Breast epithelium (tissue), 4 donors: ENCODE data around the gene CASS4. TPM values are rescaled to one million over a fixed set of nuclear protein-coding genes. Genes with fewer than 3 reads are reported as not detected.

ENCODE experiments used
- DNase-seq, 2 donors: peaks; one replicate each; pipeline ENCODE4 v3.0.0-alpha.2; 2019; ENCODE audit warnings: low spot score in 2 of 2
- H3K27ac ChIP-seq, 2 donors: fragments of 200-600 bp; sonication (generic) in 1 of 2; one replicate each; pipeline ENCODE4 v1.5.1; 2016 to 2019; ENCODE audit warnings: mild to moderate bottlenecking in 1 of 2
- H3K27me3 ChIP-seq, 2 donors: fragments of 200-600 bp; sonication (generic) in 1 of 2; one replicate each; pipeline versions ENCODE4 v1.5.1 to v1.6.0; 2017 to 2019; ENCODE audit warnings: control low read depth in 1 of 2, mild to moderate bottlenecking in 1 of 2
- H3K36me3 ChIP-seq: fragments of 200-600 bp; one replicate; pipeline ENCODE4 v1.5.1; 2019
- H3K4me1 ChIP-seq, 2 donors: fragments of 200-600 bp; sonication (generic); one replicate each; pipeline ENCODE4 v1.5.1; 2016 to 2019; ENCODE audit warnings: control low read depth in 1 of 2
- H3K4me3 ChIP-seq, 3 donors: fragments of 200-600 bp; sonication (generic); 1 replicate in 2 of 3; 2 replicates in 1 of 3; pipeline ENCODE4 v1.5.1; 2016 to 2019; ENCODE audit warnings: mild to moderate bottlenecking in 3 of 3, moderate library complexity in 2 of 3
- H3K9me3 ChIP-seq, 2 donors: fragments of 200-600 bp; sonication (generic) in 1 of 2; one replicate each; pipeline ENCODE4 v1.5.1; 2016 to 2019; ENCODE audit warnings: control low read depth in 1 of 2
- POLR2A ChIP-seq: fragments of 450-650 bp; IDR thresholded peaks from one replicate; pipeline ENCODE4 v1.6.1; 2016; ENCODE audit warnings: antibody characterized with exemption, mild to moderate bottlenecking, moderate library complexity
- POLR2AphosphoS5 ChIP-seq, 3 donors: sonication (generic); formaldehyde crosslinking; IDR thresholded peaks; one replicate each; pipeline ENCODE4 v1.6.1; 2017; ENCODE audit warnings: antibody characterized with exemption in 3 of 3
- intact Hi-C: fragments of 100-400 bp; cut with DNase I; formaldehyde crosslinking; loops from one replicate; pipeline ENCODE4 v1.15.1; 2023; ENCODE audit warnings: low total_unique reads
- total RNA-seq, 3 donors: library from RNA; depleted of rRNA; stranded (reverse); fragments of >200 nt; gene quantifications; one replicate each; pipeline ENCODE4 v1.1.0, GENCODE V29; 2016
- TF ChIP-seq, protein P1 (sequence below), 3 donors: fragments of 450-650 bp; IDR thresholded peaks; one replicate each; pipeline ENCODE4 v1.5.1; 2016 to 2017; ENCODE audit warnings: antibody characterized with exemption in 3 of 3, mild to moderate bottlenecking in 3 of 3, moderate library complexity in 3 of 3

CASS4 gene
- total RNA-seq, 3 donors from 2014 or later: 1.6 to 3.4 (median 2.2) TPM

DNA sequence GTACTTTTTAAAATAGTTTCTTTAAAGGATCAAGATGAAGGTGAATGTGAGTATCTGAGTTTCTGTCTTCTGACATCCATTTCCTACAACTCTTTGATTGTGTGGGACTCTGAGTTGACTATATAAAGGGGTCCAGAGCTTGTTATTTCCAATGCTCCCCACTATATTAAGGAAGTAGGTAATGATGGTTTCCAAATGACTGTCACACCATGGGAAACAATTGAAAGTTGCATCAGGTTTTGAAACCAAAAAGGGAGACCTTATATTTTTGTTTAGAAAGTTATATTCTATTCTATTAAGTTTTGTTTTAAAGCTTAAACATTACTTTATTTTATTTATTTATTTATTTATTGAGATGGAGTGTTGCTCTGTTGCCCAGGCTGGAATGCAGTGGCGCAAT, 11.2 kb downstream of the CASS4 start:
- intact Hi-C loops: loop anchor here (2.0 to 5.0 kb wide), 2 partner anchors 46 to 1014 kb away; no protein-coding TSS in a partner anchor
- Histone ChIP-seq H3K9me3 (no peaks in the 10 kb centered on the region), H3K36me3 (no peaks in the 10 kb centered on the region), H3K4me3 (no peak overlapping the region), H3K27me3 (no peaks in the 10 kb centered on the region), H3K4me1 (no peaks in the 10 kb centered on the region), H3K27ac (no peak overlapping the region)
- no peak for TF ChIP-seq POLR2AphosphoS5 (IDR thresholded peaks at IDR 0.05)
- TF ChIP-seq POLR2A: no peak
- TF ChIP-seq, protein P1, sequence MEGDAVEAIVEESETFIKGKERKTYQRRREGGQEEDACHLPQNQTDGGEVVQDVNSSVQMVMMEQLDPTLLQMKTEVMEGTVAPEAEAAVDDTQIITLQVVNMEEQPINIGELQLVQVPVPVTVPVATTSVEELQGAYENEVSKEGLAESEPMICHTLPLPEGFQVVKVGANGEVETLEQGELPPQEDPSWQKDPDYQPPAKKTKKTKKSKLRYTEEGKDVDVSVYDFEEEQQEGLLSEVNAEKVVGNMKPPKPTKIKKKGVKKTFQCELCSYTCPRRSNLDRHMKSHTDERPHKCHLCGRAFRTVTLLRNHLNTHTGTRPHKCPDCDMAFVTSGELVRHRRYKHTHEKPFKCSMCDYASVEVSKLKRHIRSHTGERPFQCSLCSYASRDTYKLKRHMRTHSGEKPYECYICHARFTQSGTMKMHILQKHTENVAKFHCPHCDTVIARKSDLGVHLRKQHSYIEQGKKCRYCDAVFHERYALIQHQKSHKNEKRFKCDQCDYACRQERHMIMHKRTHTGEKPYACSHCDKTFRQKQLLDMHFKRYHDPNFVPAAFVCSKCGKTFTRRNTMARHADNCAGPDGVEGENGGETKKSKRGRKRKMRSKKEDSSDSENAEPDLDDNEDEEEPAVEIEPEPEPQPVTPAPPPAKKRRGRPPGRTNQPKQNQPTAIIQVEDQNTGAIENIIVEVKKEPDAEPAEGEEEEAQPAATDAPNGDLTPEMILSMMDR (IDR thresholded peaks at IDR 0.05): no peak
- DNase-seq: no peak

DNA sequence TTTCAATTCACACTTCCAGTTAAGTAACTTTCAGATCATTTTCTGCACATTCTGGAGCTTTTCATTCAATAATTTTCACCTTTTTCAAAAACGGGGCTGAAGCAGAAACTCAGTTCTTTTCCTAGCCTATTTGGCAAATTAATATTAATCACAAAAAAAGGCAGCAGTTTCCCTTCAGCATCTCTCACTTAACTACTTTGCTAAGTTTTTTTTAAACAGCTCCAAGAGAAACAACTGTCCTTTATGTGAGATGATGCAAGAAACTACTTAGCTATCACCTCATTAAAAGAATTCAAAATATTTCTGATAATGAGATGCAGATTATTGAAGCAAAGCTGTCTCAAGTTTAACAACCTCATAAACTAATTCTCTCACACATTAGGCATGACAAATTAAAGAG, 11.8 kb downstream of the CASS4 start:
- H3K27ac ChIP-seq: no peak overlapping the region
- H3K4me1 ChIP-seq: no peaks in the 10 kb centered on the region

DNA sequence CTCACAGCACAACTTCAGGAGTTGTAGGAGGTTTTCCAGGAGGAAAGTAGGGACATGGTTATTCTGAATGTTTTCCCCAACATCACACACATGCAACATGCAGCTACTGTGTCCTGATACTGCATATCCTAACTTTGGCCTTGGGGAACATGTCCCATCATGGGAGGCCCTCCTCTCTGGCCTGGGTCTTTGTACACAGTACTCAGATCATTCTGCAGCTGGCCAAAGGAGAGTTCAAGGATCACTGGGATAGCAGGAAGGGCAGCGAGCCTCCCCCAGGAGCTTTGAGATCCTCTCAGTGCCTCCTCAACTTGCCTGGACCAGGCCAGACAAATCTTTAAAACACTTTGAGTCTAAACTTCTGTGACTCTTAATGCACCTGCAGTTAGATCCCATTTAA, 12.9 kb downstream of the CASS4 start:
- TF ChIP-seq, protein P1 (IDR thresholded peaks at IDR 0.05): no peak
- no peak for TF ChIP-seq POLR2A
- no peak for TF ChIP-seq POLR2AphosphoS5 (IDR thresholded peaks at IDR 0.05)
- Histone ChIP-seq H3K9me3 (no peaks in the 10 kb centered on the region), H3K4me1 (no peaks in the 10 kb centered on the region), H3K27me3 (no peaks in the 10 kb centered on the region), H3K4me3 (no peak overlapping the region), H3K36me3 (no peaks in the 10 kb centered on the region), H3K27ac (no peak overlapping the region)
- no peak for DNase-seq
- intact Hi-C loops: loop anchor here (5.0 kb wide), 1 partner anchor 1012 kb away; no protein-coding TSS in a partner anchor

More for the DNA sequence above, 11.8 kb downstream of the CASS4 start:
- DNase-seq: no peak
- Histone ChIP-seq H3K9me3 (no peaks in the 10 kb centered on the region), H3K27me3 (no peaks in the 10 kb centered on the region), H3K36me3 (no peaks in the 10 kb centered on the region), H3K4me3 (no peak overlapping the region)
- no peak for TF ChIP-seq POLR2A
- TF ChIP-seq, protein P1 (IDR thresholded peaks at IDR 0.05): no peak
- intact Hi-C loops: loop anchor here (2.0 to 5.0 kb wide), 2 partner anchors 47 to 1013 kb away; no protein-coding TSS in a partner anchor

DNA sequence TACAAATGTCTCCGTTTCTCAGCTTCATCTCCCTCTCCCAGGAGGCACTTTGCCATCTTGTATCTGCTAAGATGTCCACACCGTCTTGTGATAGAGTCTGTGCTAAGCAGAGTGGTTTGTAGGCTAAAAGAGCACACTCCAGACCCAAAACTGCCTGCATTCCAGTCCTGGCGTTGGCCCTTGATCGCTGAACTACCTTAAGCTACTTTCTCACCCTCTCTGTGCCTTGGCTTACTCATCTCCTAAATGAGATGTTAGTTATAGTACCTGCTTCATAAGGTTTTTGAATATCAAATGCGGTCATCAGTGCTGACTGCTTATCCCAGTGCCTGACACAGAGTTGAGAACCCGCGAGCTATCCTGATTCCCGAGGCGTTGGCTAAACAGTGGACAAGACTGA, 14.0 kb downstream of the CASS4 start:
- no peak overlapping the region for H3K27ac ChIP-seq
- intact Hi-C loops: no loop called here
- no peaks in the 10 kb centered on the region for H3K9me3 ChIP-seq
- H3K4me3 ChIP-seq: no peak overlapping the region
- peak in 1 of 2 donors; percentile 6 for DNase-seq
- no peaks in the 10 kb centered on the region for H3K27me3 ChIP-seq
- no peaks in the 10 kb centered on the region for H3K36me3 ChIP-seq
- TF ChIP-seq POLR2AphosphoS5 (IDR thresholded peaks at IDR 0.05): no peak
- TF ChIP-seq POLR2A: no peak
- TF ChIP-seq, protein P1 (IDR thresholded peaks at IDR 0.05): no peak
- no peaks in the 10 kb centered on the region for H3K4me1 ChIP-seq

DNA sequence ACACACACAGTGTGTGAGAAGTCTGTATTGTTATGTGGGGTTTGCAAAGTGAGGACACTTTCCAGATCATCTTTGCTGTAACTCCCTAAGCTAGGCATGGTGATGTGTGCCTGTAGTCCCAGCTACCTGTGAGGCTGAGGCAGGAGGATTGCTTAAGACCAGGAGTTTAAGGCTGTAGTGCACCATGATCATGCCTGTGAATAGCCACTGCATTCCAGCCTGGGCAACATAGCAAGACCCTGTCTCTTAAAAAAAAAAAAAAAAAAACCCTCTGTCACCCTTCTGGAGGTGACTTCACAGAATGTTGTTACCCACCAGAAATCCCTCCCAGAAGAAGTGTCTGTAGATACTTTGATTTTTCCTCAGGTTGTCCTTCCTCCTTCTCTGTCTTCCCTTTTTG, 14.9 kb downstream of the CASS4 start:
- Histone ChIP-seq H3K27ac (no peak overlapping the region), H3K9me3 (no peaks in the 10 kb centered on the region), H3K4me3 (no peak overlapping the region), H3K27me3 (no peaks in the 10 kb centered on the region), H3K36me3 (no peaks in the 10 kb centered on the region), H3K4me1 (no peaks in the 10 kb centered on the region)
- TF ChIP-seq, protein P1 (IDR thresholded peaks at IDR 0.05): no peak
- TF ChIP-seq POLR2AphosphoS5 (IDR thresholded peaks at IDR 0.05) (no peak), POLR2A (no peak)
- no peak for DNase-seq
- intact Hi-C loops: no loop called here
